Measurements from ENCODE around the gene SH3RF2.

SH3RF2 gene

DNA sequence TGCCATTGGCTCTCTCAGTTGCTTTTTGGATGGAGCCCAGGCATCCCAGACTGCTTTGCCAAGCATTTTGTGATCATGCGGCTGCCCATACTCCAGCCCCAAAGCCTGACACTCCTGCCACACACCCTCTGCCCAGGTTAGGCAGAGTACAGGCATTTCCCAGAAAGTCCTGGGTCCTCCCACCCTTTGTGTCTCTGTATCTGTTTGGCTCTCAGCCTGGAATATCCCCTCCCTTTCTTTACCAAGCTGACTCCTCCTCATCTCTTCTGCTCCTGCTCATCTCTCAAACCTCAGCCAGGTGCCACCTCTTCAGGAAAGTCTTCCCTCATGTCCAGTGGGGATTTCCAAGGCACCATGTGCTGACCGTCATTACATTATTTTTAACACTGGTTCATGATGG is 14.3 kb upstream of the SH3RF2 start:
- DNase-seq: no peak
- no peak for ATAC-seq

DNA sequence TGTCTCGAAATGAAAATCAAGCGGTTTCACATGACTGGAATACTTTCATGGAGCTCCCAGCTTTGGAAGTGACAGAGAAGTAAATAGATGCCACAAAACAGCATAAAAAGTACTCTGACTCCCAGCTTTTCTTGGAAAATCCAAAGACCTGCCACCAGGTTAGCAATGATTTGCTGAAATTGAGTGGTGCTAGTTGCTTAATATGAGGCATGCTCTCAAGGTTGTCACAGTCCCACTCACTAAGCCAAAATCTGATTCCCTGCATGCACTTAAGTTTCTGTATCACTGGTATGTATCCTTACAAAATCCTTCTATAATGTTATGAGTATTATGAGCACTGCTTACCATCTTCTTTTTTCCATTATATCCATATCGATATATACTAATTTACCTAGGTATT is 13.0 kb upstream of the SH3RF2 start:
- DNase-seq (no peak), ATAC-seq (no peak)

- DNase-seq: no peak
Observed at GRCh38 chr5:145924849-145925248, 11.5 kb upstream of the SH3RF2 start.

DNA sequence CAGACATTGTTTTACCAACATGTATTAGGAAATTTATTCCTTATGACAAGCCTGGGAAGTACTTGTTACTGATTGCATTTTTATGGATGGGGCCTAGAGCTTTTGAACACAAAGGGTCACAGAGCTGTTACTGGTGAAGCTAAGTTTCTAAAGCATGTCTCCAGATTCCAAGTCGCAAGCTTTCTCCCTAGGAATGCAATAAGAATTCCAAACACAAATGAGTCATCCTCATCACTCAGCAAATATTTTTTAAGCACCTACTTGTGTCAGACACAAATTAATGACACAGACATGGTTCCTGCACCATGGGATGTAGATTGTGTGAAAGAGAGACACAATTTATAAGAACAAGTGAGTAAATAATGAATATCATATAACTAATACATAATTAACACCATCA is 11.0 kb upstream of the SH3RF2 start:
- no peak for ATAC-seq
- DNase-seq: no peak

More at GRCh38 chr5:145924849-145925248, 11.5 kb upstream of the SH3RF2 start:
- no peak for ATAC-seq

GRCh38 chr5:145925803-145926202 is 10.6 kb upstream of the SH3RF2 start:
- no peak for ATAC-seq
- DNase-seq: no peak

DNA sequence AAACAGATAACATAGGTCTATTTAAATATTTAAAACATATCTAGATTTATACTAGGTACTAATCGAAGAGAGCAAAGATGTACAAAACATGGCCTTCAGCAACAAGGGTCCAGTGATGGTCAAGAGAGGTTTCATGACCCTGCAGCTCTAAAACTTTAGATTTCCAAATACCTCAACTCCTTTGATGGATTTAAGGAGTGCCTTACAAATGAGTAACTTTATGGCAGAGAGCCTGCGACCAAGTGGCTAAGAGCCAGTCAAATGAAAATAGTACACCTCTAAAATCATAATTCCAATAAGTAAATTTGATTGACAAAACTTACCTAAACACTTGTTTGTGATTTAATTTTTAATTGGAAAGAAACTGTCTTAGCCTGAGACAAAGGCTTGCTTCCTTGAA is 4.7 kb upstream of the SH3RF2 start:
- ATAC-seq (no peak), DNase-seq (no peak)

DNA sequence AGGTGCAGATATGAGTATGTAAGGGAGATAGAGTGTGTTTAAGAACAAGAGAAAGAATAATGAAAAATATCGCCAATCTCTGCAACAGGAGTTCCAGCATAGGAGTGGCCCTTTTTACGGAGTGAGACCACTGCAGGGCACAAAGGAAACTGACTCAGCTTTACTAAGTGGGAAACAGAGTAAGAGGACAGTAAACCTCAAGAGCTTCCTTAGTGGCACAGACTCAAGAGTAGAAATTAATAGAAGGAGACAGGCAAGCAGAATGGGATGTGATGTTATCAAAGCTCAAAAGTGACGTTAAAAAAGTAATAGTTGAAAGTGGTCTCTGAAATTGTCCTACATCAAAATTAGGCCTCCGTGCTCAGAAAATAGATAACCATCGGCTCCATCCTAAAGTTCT is 2.1 kb upstream of the SH3RF2 start:
- DNase-seq (no peak), ATAC-seq (no peak)

- DNase-seq: no peak
- peak; percentile 55 for ATAC-seq
Observed at GRCh38 chr5:145937432-145938250, 1.3 kb downstream of the SH3RF2 start.

- ATAC-seq (no peak), DNase-seq (no peak)
Observed at GRCh38 chr5:145938776-145939539, 2.6 kb downstream of the SH3RF2 start.

- no peak for DNase-seq
- no peak for ATAC-seq
Observed at GRCh38 chr5:145939540-145940065, 3.2 kb downstream of the SH3RF2 start.

- no peak for DNase-seq
Observed at GRCh38 chr5:145941096-145941447, 4.7 kb downstream of the SH3RF2 start.

DNA sequence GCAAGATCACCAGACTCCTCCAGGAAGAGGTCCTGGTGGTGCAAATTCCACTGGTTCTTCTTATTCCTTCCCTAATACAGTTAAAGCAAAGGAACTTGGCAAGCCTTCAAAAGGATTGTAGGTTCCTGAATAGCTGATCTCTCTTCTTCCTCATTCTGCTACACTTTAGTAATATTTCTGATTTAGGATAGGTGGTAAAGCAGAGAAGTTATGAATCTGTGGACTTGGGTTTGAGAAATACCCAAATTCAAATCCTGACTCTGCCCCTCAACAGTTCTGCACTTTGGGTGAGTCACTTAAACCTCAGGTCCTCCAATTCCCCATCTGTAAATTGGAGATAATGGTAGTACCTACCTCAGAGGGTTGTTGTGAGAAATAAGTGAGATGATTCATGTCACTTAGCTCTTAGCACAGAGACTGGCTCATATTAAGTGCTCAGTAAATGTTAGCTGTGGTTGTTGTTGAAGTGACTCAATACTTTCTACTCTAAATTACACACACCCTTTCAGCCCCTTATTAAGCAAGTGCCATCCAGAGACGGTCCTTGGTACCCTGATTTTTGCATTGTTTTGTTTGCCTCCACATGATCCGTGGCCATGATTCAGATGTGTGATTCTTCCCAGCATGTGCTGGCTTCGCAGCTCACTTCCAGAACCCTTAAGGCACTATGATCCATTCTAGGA is 5.2 kb downstream of the SH3RF2 start:
- no peak for DNase-seq
- ATAC-seq: peak; percentile 71

More at GRCh38 chr5:145941096-145941447, 4.7 kb downstream of the SH3RF2 start:
- ATAC-seq: no peak

GRCh38 chr5:145942201-145942600 is 5.8 kb downstream of the SH3RF2 start:
- ATAC-seq (no peak), DNase-seq (no peak)

GRCh38 chr5:145942749-145943148 is 6.4 kb downstream of the SH3RF2 start:
- DNase-seq: no peak
- no peak for ATAC-seq

GRCh38 chr5:145943674-145944121 is 7.3 kb downstream of the SH3RF2 start:
- DNase-seq (no peak), ATAC-seq (no peak)

DNA sequence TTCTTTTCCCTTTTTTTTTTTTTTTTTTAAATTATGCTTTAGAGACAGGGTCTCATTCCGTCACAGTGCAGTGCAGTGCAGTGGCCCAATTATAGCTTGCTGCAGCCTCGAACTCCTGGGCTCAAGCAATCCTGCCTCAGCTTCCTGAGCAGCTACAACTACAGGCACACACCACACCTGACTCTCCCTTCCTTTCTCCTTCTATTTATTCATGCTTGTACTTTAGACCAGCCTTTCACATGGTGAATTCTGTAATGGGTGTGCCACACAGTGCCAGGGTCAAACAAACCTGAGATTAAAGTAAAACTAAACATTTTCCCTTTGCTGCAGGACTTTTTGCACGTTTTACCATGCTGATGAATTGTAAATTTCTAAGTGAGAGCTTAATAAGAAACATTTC is 8.0 kb downstream of the SH3RF2 start:
- ATAC-seq: no peak
- DNase-seq: no peak

GRCh38 chr5:145945620-145946111 is 9.3 kb downstream of the SH3RF2 start:
- DNase-seq (no peak), ATAC-seq (no peak)

DNA sequence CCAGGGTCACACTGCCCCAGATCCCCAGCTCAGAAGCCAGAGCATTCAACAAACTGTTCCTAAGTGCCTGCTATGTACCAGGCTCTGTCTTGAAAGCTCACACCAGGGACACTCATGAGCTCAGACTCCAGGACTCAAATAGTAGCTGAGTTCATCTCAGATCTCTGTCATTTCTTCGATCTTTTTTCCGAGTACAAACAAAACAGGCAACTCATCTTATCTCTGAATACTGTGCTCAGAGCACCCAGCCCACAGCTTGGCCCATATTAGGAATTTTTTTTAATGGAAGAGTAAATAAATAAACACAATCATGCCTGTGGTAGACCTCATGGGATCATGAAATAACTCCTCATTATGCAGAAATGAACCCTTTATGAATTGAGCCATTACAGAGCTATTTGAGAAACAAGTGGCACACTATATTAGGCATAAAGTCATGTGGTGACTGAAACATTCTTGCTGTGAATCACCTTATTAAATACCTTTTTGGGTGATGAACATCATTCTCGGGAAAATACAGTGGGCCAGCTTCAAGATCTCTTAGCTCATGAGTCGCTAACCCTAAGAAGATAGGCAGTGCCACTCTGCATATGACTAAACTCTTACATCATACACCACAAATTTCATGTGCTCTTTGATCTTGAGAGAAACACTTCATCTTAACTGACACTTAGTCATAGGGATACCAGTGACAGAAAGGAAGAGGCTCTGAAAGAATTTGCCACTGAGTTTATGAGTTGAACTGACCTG is 9.9 kb downstream of the SH3RF2 start:
- ATAC-seq (peak; percentile 88), DNase-seq (no peak)

DNA sequence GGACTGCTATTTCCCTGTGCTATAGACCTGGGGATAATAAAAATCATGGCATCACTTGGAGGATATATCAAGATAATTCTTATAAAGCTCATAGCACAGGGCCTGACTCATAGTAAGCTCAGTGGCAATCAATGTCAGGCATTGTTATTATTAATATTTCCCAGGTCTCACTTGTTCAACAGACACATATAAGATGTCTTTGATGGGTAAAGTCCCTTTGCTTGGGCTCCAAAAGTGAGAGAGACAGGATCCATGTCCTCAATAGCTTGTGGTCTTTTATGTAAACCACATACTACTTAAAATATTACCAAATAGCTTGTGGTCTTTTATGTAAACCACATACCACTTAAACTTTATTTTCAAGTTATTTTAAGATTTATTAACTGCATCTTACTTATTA is 11.2 kb downstream of the SH3RF2 start:
- no peak for ATAC-seq
- DNase-seq: no peak

DNA sequence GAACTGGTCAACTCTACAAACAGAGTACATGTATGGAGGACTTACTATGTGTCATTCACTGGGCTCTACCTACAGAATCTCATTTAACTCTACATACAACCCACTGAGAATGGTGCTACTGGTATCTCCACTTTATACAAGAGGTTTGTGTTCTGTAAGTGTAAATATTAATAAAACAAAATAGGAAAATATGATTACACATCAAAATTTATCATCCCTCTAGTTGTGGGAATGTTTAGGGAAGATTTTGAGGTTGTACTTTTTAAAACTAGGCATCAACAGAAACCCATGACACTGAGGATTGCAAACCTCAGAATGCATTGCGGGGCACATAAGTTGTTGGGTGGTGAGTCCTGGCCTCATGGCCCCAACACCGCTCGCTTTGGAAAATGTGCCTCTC is 11.7 kb downstream of the SH3RF2 start:
- DNase-seq (no peak), ATAC-seq (no peak)

DNA sequence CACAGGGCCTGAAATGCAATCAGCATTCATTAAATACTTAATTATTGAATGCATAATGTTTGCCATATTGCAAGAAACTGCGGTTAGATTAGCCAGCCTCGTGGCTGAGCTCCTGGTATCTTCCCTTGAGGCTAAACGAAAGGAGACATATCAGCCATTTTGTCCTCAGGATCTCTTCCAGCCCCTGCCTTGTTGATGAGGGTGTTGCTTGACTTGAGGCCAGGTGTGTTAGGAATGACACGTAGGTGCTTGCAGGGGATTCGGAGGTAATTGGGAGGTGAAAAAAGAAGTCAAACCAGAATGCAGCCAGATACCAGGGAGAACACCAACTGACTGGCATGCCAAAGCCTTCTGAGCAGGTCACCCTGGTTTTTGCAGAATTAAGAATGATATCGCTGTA is 12.5 kb downstream of the SH3RF2 start:
- no peak for DNase-seq

GRCh38 chr5:145949474-145949873 is 13.1 kb downstream of the SH3RF2 start:
- DNase-seq (no peak), ATAC-seq (no peak)

More for the DNA sequence above, 12.5 kb downstream of the SH3RF2 start:
- ATAC-seq: no peak

All from stimulated activated naive CD8-positive, alpha-beta T cell treated with anti-CD3 and anti-CD28 coated beads, Interleukin-15, Interleukin-2, amounts not matched to agents 100 U/mL and 50 U/mL, for 24 hours (primary cell).